Epithelial cell of proximal tubule (primary cell): ENCODE measurements around the gene KSR1. TPM values are rescaled to one million over a fixed set of nuclear protein-coding genes. Genes with fewer than 3 reads are reported as not detected.

Experiments used
- DNase-seq: peaks from one replicate; pipeline ENCODE4 v3.0.0-alpha.2; 2011; ENCODE audit warnings: low read depth
- H3K4me3 ChIP-seq: 2 replicates; pipeline ENCODE4 v1.5.1; 2011; ENCODE audit warnings: low read depth, mild to moderate bottlenecking, low read length
- CTCF ChIP-seq: conservative IDR thresholded peaks from 2 replicates; pipeline ENCODE4 v1.5.1; 2012; ENCODE audit warnings: low read depth, mild to moderate bottlenecking, low read length
- total RNA-seq: library from RNA; depleted of rRNA; stranded (reverse); fragments of >200 nt; gene quantifications from 2 replicates; pipeline ENCODE4 v1.2.3, GENCODE V29; 2015

The KSR1 gene
- total RNA-seq, 1 donor from 2014 or later, result 19.9 TPM

GRCh38 chr17:27590864-27591263 is 134.6 kb downstream of the KSR1 start:
- no peak for TF ChIP-seq CTCF
- DNase-seq, result no peak
- no peak overlapping the region for H3K4me3 ChIP-seq

DNA sequence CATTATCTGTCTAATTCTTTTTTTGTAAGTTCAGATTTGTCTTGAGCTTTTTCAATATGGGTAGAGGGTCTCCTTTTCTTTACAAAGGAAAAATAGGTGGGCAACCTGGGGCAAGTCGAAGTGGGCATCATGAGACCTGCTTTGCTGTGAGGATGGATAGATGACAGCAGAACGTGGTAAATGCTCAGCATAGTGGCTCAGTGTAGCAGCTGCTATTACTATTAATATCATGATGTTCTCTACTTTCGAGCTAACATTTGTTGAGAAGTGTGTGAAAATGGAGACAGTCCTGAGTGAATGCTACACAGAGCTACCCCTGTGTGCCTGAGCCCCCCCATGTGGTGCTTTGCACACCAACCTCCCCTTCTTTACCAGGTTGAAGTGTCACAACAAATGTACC is 135.7 kb downstream of the KSR1 start:
- H3K4me3 ChIP-seq, result no peak overlapping the region
- TF ChIP-seq CTCF, result no peak
- no peak for DNase-seq

- no peak for TF ChIP-seq CTCF
- no peak overlapping the region for H3K4me3 ChIP-seq
- no peak for DNase-seq
These were observed 137.1 kb downstream of the KSR1 start for GRCh38 chr17:27593232-27593856.

DNA sequence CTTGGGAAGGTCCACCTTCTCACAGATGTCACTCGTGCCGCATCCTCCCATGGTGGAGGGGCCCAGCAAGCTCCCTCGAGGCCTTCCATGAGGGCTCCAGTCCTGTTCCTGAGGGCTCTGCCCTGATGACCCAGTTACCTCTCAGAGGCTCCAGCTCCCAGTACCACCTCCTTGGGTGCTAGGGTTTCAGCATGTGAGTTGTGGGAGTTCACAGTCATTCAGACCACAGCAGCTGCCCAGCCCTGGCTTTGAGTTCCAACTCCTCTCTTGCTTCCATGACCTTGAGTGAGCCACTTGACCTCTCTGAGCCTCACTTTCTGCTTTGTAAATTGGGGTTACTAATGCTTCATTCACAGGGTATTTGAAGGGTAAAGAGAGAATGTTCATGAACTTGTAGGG is 137.6 kb downstream of the KSR1 start:
- no peak for TF ChIP-seq CTCF
- no peak overlapping the region for H3K4me3 ChIP-seq
- no peak for DNase-seq

DNA sequence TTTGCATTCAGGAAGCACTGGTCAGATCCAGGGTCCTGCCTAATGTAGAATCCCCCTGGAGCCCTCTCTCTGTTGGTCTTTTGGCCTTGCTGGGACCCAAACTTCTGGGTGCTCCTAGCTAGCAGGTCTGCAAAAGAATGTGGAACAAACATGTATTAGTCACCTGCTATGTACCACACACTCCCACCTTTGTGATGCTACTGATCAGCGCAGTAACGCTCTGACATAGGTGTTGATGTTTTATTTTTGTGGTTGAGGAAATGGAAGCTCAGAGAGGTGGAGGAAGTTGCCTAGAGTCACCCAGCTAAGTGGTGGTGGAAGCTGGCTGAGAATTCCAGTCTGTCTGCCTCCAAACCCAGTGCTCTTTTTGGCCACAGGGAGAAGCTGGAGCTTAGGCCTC is 139.0 kb downstream of the KSR1 start:
- TF ChIP-seq CTCF, result no peak
- H3K4me3 ChIP-seq, result no peak overlapping the region
- DNase-seq, result no peak

- TF ChIP-seq CTCF, result no peak
These were observed 139.8 kb downstream of the KSR1 start for GRCh38 chr17:27596096-27596495.

GRCh38 chr17:27596566-27597187 is 140.4 kb downstream of the KSR1 start:
- DNase-seq, result no peak
- TF ChIP-seq CTCF, result no peak
- no peak overlapping the region for H3K4me3 ChIP-seq

More at GRCh38 chr17:27596096-27596495, 139.8 kb downstream of the KSR1 start:
- no peak overlapping the region for H3K4me3 ChIP-seq
- no peak for DNase-seq
